CD8-positive, alpha-beta memory T cell (primary cell): ENCODE data around the gene SH2D2A. TPM values are rescaled to one million over a fixed set of nuclear protein-coding genes. Genes with fewer than 3 reads are reported as not detected.

Experiments
- CTCF ChIA-PET: fragments of 350-600 bp; sonication (Branson Sonifier 250); formaldehyde crosslinking; loops from one replicate; lab custom pipeline; 2021; ENCODE audit warnings: antibody characterized with exemption; lab: Charles Lee
- POLR2A ChIA-PET: fragments of 350-600 bp; sonication (Branson Sonifier 250); formaldehyde crosslinking; loops from one replicate; lab custom pipeline; 2021; ENCODE audit warnings: antibody characterized with exemption; lab: Charles Lee
- DNase-seq, 5 donors: peaks; one replicate each; pipeline versions ENCODE4 v3.0.0 to v3.0.0-alpha.2; 2020 to 2022; ENCODE audit warnings: mixed read lengths in 1 of 5
- H3K27ac ChIP-seq: one replicate; pipeline ENCODE4 v1.7.0; 2013; ENCODE audit warnings: low read depth, mild to moderate bottlenecking, low read length, moderate library complexity
- H3K27me3 ChIP-seq: 2 replicates; pipeline ENCODE4 v1.7.0; 2013; ENCODE audit warnings: low read length, mild to moderate bottlenecking; ENCODE audit not compliant: insufficient read depth, poor library complexity, severe bottlenecking
- H3K36me3 ChIP-seq: 2 replicates; pipeline ENCODE4 v1.7.0; 2013; ENCODE audit warnings: mild to moderate bottlenecking, low read length, moderate library complexity; ENCODE audit not compliant: insufficient read depth
- H3K4me1 ChIP-seq: 2 replicates; pipeline ENCODE4 v1.7.0; 2013; ENCODE audit warnings: mild to moderate bottlenecking, low read length, moderate library complexity; ENCODE audit not compliant: insufficient read depth
- H3K4me3 ChIP-seq: 2 replicates; pipeline ENCODE4 v1.7.0; 2013; ENCODE audit warnings: mild to moderate bottlenecking, low read length
- H3K9me3 ChIP-seq: 2 replicates; pipeline ENCODE4 v1.7.0; 2013; ENCODE audit warnings: mild to moderate bottlenecking, low read length
- H3K27ac Mint-ChIP-seq, 8 donors: one replicate each; pipeline ENCODE4 v1.8.0; 2020 to 2021; ENCODE audit warnings: mixed read lengths in 8 of 8, mild to moderate bottlenecking in 6 of 8, inconsistent platforms in 3 of 8, moderate library complexity in 3 of 8
- H3K27me3 Mint-ChIP-seq, 2 donors: one replicate each; pipeline ENCODE4 v1.8.0; 2020 to 2021; ENCODE audit warnings: mixed read lengths in 2 of 2, mild to moderate bottlenecking in 1 of 2, moderate library complexity in 1 of 2
- H3K36me3 Mint-ChIP-seq, 3 donors: one replicate each; pipeline ENCODE4 v1.8.0; 2020 to 2021; ENCODE audit warnings: mixed read lengths in 3 of 3, inconsistent platforms in 1 of 3, mild to moderate bottlenecking in 1 of 3
- H3K4me1 Mint-ChIP-seq, 3 donors: one replicate each; pipeline ENCODE4 v1.8.0; 2020 to 2021; ENCODE audit warnings: mixed read lengths in 3 of 3, inconsistent platforms in 1 of 3, mild to moderate bottlenecking in 1 of 3
- H3K4me3 Mint-ChIP-seq, 7 donors: one replicate each; pipeline ENCODE4 v1.8.0; 2020 to 2021; ENCODE audit warnings: mixed read lengths in 7 of 7, mild to moderate bottlenecking in 6 of 7, moderate library complexity in 4 of 7, inconsistent platforms in 2 of 7
- H3K9me3 Mint-ChIP-seq, 5 donors: one replicate each; pipeline ENCODE4 v1.8.0; 2020 to 2022; ENCODE audit warnings: mixed read lengths in 5 of 5, mild to moderate bottlenecking in 3 of 5, moderate library complexity in 2 of 5, inconsistent platforms in 1 of 5
- polyA plus RNA-seq: library from polyadenylated mRNA; unstranded; fragments of 300-500 nt; fragmentation: Illumina TruSeq; gene quantifications from one replicate; pipeline ENCODE4 v1.2.3, GENCODE V29; 2021
- total RNA-seq, 2 experiments: library from RNA; stranded (reverse); gene quantifications; one replicate each; pipeline ENCODE4 v1.2.3, GENCODE V29; 2021

Gene SH2D2A
- total and polyA plus RNA-seq, 3 experiments from 2014 or later: 62.1 to 170 (median 163) TPM

GRCh38 chr1:156856282-156856785 lies 39.7 kb upstream of the SH2D2A start:
- H3K36me3 Mint-ChIP-seq: no peaks in the 10 kb centered on the region
- Histone ChIP-seq H3K4me1 (peaks cover 19% of the 10 kb centered on the region), H3K27me3 (peaks cover 11% of the 10 kb centered on the region), H3K27ac (no peak overlapping the region), H3K9me3 (no peaks in the 10 kb centered on the region), H3K4me3 (no peak overlapping the region), H3K36me3 (no peaks in the 10 kb centered on the region)
- no peaks in the 10 kb centered on the region for H3K9me3 Mint-ChIP-seq
- H3K27me3 Mint-ChIP-seq: peaks cover 17 to 28% of the 10 kb centered on the region in 2 donors
- DNase-seq: no peak
- no peak overlapping the region for H3K4me3 Mint-ChIP-seq
- ChIA-PET POLR2A (no interaction called here), CTCF (interaction anchor here (0.7 to 2.1 kb wide), 5 partner anchors 42 to 167 kb away, joined by 3 to 6 read pairs (median 3); no protein-coding TSS in a partner anchor)
- no peak overlapping the region for H3K27ac Mint-ChIP-seq
- peaks cover 7 to 20% (median 10%) of the 10 kb centered on the region in 3 donors for H3K4me1 Mint-ChIP-seq

GRCh38 chr1:156854634-156855033 lies 38.0 kb upstream of the SH2D2A start:
- H3K27ac Mint-ChIP-seq: peak overlapping the region in 1 of 8 donors; percentile 69
- CTCF ChIA-PET: interaction anchor here (1.3 to 4.2 kb wide), 3 partner anchors 17 to 58 kb away, joined by 3 to 19 read pairs (median 4); no protein-coding TSS in a partner anchor
- peaks cover 13 to 17% of the 10 kb centered on the region in 2 donors for H3K27me3 Mint-ChIP-seq
- peaks cover 5% of the 10 kb centered on the region for H3K27me3 ChIP-seq
- H3K4me1 Mint-ChIP-seq: peaks cover 2 to 12% (median 5%) of the 10 kb centered on the region in 3 donors
- H3K36me3 Mint-ChIP-seq: no peaks in the 10 kb centered on the region
- H3K4me1 ChIP-seq: peaks cover 4% of the 10 kb centered on the region
- no peak overlapping the region for H3K4me3 ChIP-seq
- no peak for DNase-seq
- no peaks in the 10 kb centered on the region for H3K9me3 ChIP-seq
- POLR2A ChIA-PET: interaction anchor here (0.5 kb wide), 1 partner anchor 141 kb away, joined by 9 read pairs; no protein-coding TSS in a partner anchor
- no peak overlapping the region for H3K4me3 Mint-ChIP-seq
- no peaks in the 10 kb centered on the region for H3K36me3 ChIP-seq
- H3K27ac ChIP-seq: no peak overlapping the region
- no peaks in the 10 kb centered on the region for H3K9me3 Mint-ChIP-seq

- Histone ChIP-seq H3K9me3 (no peaks in the 10 kb centered on the region), H3K27ac (no peak overlapping the region), H3K4me1 (peaks cover 4% of the 10 kb centered on the region), H3K27me3 (peaks cover 5% of the 10 kb centered on the region), H3K4me3 (no peak overlapping the region), H3K36me3 (no peaks in the 10 kb centered on the region)
- Mint-ChIP-seq H3K9me3 (no peaks in the 10 kb centered on the region), H3K27ac (peak overlapping the region in 2 of 8 donors; percentile 41 to 42), H3K4me1 (peaks cover 7 to 12% (median 9%) of the 10 kb centered on the region in 3 donors), H3K27me3 (peaks cover 13% of the 10 kb centered on the region in 2 donors), H3K4me3 (no peak overlapping the region), H3K36me3 (no peaks in the 10 kb centered on the region)
- no peak for DNase-seq
- ChIA-PET POLR2A (interaction anchor here (0.5 kb wide), 1 partner anchor 140 kb away, joined by 9 read pairs; no protein-coding TSS in a partner anchor), CTCF (interaction anchor here (1.6 to 4.2 kb wide), 2 partner anchors 16 to 40 kb away, joined by 4 to 19 read pairs; no protein-coding TSS in a partner anchor)
Observed at GRCh38 chr1:156853761-156854160, 37.1 kb upstream of the SH2D2A start.

- ChIA-PET CTCF (interaction anchor here (4.2 kb wide), 1 partner anchor 15 kb away, joined by 19 read pairs; no protein-coding TSS in a partner anchor), POLR2A (no interaction called here)
- no peaks in the 10 kb centered on the region for H3K36me3 Mint-ChIP-seq
- peaks cover 12 to 20% (median 14%) of the 10 kb centered on the region in 3 donors for H3K4me1 Mint-ChIP-seq
- H3K27me3 Mint-ChIP-seq: peaks cover 4 to 6% of the 10 kb centered on the region in 2 donors
- Histone ChIP-seq H3K27me3 (no peaks in the 10 kb centered on the region), H3K4me3 (no peak overlapping the region), H3K27ac (no peak overlapping the region), H3K9me3 (no peaks in the 10 kb centered on the region), H3K4me1 (peaks cover 9% of the 10 kb centered on the region), H3K36me3 (no peaks in the 10 kb centered on the region)
- H3K4me3 Mint-ChIP-seq: no peak overlapping the region
- H3K9me3 Mint-ChIP-seq: no peaks in the 10 kb centered on the region
- DNase-seq: no peak
- no peak overlapping the region for H3K27ac Mint-ChIP-seq
Observed at GRCh38 chr1:156852418-156852874, 35.8 kb upstream of the SH2D2A start.

- Mint-ChIP-seq H3K9me3 (no peaks in the 10 kb centered on the region), H3K4me1 (peaks cover 12 to 23% (median 15%) of the 10 kb centered on the region in 3 donors), H3K27ac (no peak overlapping the region), H3K27me3 (peaks cover 6% of the 10 kb centered on the region in 2 donors), H3K36me3 (no peaks in the 10 kb centered on the region), H3K4me3 (no peak overlapping the region)
- H3K36me3 ChIP-seq: no peaks in the 10 kb centered on the region
- ChIA-PET POLR2A (no interaction called here), CTCF (interaction anchor here (4.2 kb wide), 1 partner anchor 14 kb away, joined by 19 read pairs; no protein-coding TSS in a partner anchor)
- no peak overlapping the region for H3K4me3 ChIP-seq
- DNase-seq: no peak
- no peak overlapping the region for H3K27ac ChIP-seq
- peaks cover 9% of the 10 kb centered on the region for H3K4me1 ChIP-seq
- H3K27me3 ChIP-seq: no peaks in the 10 kb centered on the region
- no peaks in the 10 kb centered on the region for H3K9me3 ChIP-seq
Observed at GRCh38 chr1:156851779-156852417, 35.2 kb upstream of the SH2D2A start.

GRCh38 chr1:156849151-156849496 lies 32.5 kb upstream of the SH2D2A start:
- CTCF ChIA-PET: interaction anchor here (0.9 to 7.3 kb wide), 7 partner anchors 10 to 159 kb away, joined by 4 to 58 read pairs (median 8); partner anchors contain the start of genes INSRR, NTRK1 and SH2D2A
- Mint-ChIP-seq H3K27ac (peak overlapping the region in 5 of 8 donors; percentile 27 to 94 (median 79)), H3K4me1 (peaks cover 16 to 38% (median 22%) of the 10 kb centered on the region in 3 donors), H3K36me3 (no peaks in the 10 kb centered on the region), H3K4me3 (peak overlapping the region in 6 of 7 donors; percentile 32 to 85 (median 64)), H3K27me3 (peaks cover 14 to 27% of the 10 kb centered on the region in 2 donors), H3K9me3 (no peaks in the 10 kb centered on the region)
- Histone ChIP-seq H3K4me3 (no peak overlapping the region), H3K9me3 (no peaks in the 10 kb centered on the region), H3K36me3 (no peaks in the 10 kb centered on the region), H3K27me3 (peaks cover 10% of the 10 kb centered on the region), H3K4me1 (peaks cover 19% of the 10 kb centered on the region), H3K27ac (no peak overlapping the region)
- no peak for DNase-seq
- POLR2A ChIA-PET: interaction anchor here (1.0 to 1.6 kb wide), 4 partner anchors 9 to 344 kb away, joined by 3 to 5 read pairs (median 4); no protein-coding TSS in a partner anchor

- peaks cover 18 to 42% (median 22%) of the 10 kb centered on the region in 3 donors for H3K4me1 Mint-ChIP-seq
Observed at GRCh38 chr1:156848461-156849150, 32.0 kb upstream of the SH2D2A start.

More at GRCh38 chr1:156848461-156849150, 32.0 kb upstream of the SH2D2A start:
- Mint-ChIP-seq H3K9me3 (no peaks in the 10 kb centered on the region), H3K27ac (peak overlapping the region in 6 of 8 donors; percentile 27 to 94 (median 75)), H3K4me3 (peak overlapping the region in 6 of 7 donors; percentile 54 to 85 (median 64)), H3K36me3 (no peaks in the 10 kb centered on the region), H3K27me3 (peaks cover 18 to 32% of the 10 kb centered on the region in 2 donors)
- Histone ChIP-seq H3K27me3 (peaks cover 15% of the 10 kb centered on the region), H3K27ac (no peak overlapping the region), H3K4me3 (peak overlapping the region; percentile 60), H3K36me3 (no peaks in the 10 kb centered on the region), H3K4me1 (peaks cover 19% of the 10 kb centered on the region), H3K9me3 (no peaks in the 10 kb centered on the region)
- CTCF ChIA-PET: interaction anchor here (0.9 to 7.3 kb wide), 8 partner anchors 9 to 159 kb away, joined by 4 to 58 read pairs (median 8); partner anchors contain the start of genes INSRR, NTRK1 and SH2D2A
- POLR2A ChIA-PET: interaction anchor here (0.6 to 1.6 kb wide), 5 partner anchors 9 to 348 kb away, joined by 3 to 6 read pairs (median 4); no protein-coding TSS in a partner anchor
- DNase-seq: peak; percentile 53 to 79 (median 63)
